Skeletal muscle tissue (tissue), 4 donors: ENCODE data around the gene MREG. TPM values are rescaled to one million over a fixed set of nuclear protein-coding genes. Genes with fewer than 3 reads are reported as not detected.
"Not testable (repeated sequence)": the region's sequence is repeated elsewhere in the genome, so short reads cannot be mapped to it uniquely, and the experiment has no call there.

Experiments
- H3K27ac ChIP-seq: one replicate; pipeline ENCODE4 v1.7.0; 2013; ENCODE audit warnings: mild to moderate bottlenecking, low read depth, low read length, inconsistent platforms
- H3K27me3 ChIP-seq, 3 donors: one replicate each; pipeline ENCODE4 v1.7.0; 2013; ENCODE audit warnings: low read length in 3 of 3; ENCODE audit not compliant: control insufficient read depth in 3 of 3, insufficient read depth in 3 of 3
- H3K36me3 ChIP-seq, 3 donors: one replicate each; pipeline ENCODE4 v1.7.0; 2013; ENCODE audit warnings: low read length in 3 of 3; ENCODE audit not compliant: control insufficient read depth in 3 of 3, insufficient read depth in 3 of 3
- H3K4me1 ChIP-seq, 3 donors: one replicate each; pipeline ENCODE4 v1.7.0; 2013; ENCODE audit warnings: low read length in 3 of 3, mild to moderate bottlenecking in 3 of 3; ENCODE audit not compliant: control insufficient read depth in 3 of 3, insufficient read depth in 3 of 3
- H3K4me3 ChIP-seq, 3 donors: one replicate each; pipeline ENCODE4 v1.7.0; 2013; ENCODE audit warnings: low read length in 3 of 3
- H3K9ac ChIP-seq, 3 donors: one replicate each; pipeline ENCODE4 v1.7.0; 2013; ENCODE audit warnings: low read length in 3 of 3, mild to moderate bottlenecking in 3 of 3, moderate library complexity in 2 of 3, low read depth in 1 of 3
- H3K9me3 ChIP-seq, 3 donors: one replicate each; pipeline ENCODE4 v1.7.0; 2013; ENCODE audit warnings: low read length in 3 of 3; ENCODE audit not compliant: control insufficient read depth in 3 of 3
- total RNA-seq: library from RNA; depleted of rRNA; stranded (reverse); fragments of >200 nt; gene quantifications from one replicate; pipeline ENCODE4 v1.2.3, GENCODE V29; 2014
- donor health status: Osteomylitis.

MREG gene
- total RNA-seq, 1 donor from 2014 or later, result 0.52 TPM

DNA sequence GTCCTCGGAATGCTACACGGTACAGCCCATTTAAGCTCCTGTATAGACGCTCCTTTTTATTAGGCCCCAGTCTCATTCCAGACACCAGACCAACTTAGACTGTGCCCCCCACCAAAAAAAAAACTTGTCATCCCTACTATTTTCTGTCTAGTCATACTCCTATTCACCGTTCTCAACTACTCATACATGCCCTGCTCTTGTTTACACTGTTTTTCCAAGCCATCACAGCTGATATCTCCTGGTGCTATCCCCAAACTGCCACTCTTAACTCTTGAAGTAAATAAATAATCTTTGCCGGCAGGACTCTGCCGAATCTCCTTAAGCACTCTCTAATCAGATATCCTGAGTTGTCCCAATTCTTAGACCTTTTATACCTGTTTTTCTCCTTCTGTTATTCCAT is 86.4 kb downstream of the MREG start:
- not testable (repeated sequence) for H3K36me3 ChIP-seq, H3K9ac ChIP-seq, H3K9me3 ChIP-seq, H3K27ac ChIP-seq, H3K4me1 ChIP-seq, H3K4me3 ChIP-seq, H3K27me3 ChIP-seq

DNA sequence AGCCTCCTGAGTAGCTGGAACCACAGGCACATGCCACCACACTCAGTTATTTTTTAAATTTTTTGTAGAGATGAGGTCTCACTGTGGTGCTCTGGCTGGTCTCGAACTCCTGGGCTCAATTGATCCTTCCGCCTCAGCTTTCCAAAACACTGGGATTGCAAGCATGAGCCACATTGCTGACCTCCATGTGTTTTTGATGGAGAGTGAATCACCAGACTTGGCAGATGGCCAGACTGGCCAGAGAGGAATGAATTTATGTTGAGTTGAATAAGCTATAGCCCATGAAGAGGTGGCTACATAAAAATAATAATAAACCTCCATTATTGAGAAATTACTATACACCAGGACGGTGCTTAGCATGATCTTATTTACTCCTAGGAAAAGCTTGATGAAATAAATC is 91.5 kb downstream of the MREG start:
- no peaks in the 10 kb centered on the region for H3K9me3 ChIP-seq
- H3K27me3 ChIP-seq, result no peaks in the 10 kb centered on the region
- H3K9ac ChIP-seq, result no peak overlapping the region
- H3K4me3 ChIP-seq, result no peak overlapping the region
- no peak overlapping the region for H3K27ac ChIP-seq
- no peaks in the 10 kb centered on the region for H3K36me3 ChIP-seq
- peaks cover 0 to 2% (median 0%) of the 10 kb centered on the region in 3 donors for H3K4me1 ChIP-seq

DNA sequence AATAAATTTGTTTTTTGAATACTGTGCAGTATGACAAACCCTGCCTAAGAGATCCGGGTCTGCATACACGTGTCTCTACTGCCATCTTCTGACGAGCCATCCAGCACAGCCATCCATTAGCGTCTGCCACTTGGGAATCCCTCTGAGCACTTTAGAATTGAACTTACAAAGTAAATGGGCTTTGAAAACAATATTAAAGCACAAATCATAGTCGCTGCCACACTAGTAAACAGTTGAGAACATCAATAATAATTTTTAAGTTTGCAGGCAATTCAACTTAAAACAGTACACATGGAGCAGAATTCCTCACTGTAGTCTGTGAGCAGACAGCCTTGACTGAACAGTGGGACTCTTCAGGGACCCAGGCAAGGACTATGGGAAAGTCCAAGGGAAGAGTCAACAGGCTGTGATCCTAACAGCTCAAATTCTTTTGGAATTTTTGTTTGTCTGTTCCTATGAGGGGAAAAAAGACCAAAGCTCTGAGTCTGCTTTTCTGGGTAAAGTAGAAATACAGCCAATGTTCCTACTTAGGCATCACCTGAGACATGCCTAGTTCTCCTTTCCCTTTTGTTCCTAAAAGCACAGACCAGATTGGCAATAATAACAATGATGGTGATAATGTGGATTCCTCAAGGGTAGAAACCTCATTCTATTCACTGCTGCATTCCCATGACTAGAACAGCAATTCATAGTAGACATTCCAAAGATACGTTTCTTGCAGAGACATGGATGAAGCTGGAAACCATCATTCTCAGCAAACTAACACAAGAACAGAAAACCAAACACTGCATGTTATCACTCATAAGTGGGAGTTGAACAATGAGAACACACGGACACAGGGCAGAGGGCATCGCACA is 92.9 kb downstream of the MREG start:
- Histone ChIP-seq H3K9me3 (no peaks in the 10 kb centered on the region), H3K36me3 (no peaks in the 10 kb centered on the region), H3K4me3 (no peak overlapping the region), H3K27ac (no peak overlapping the region), H3K27me3 (no peaks in the 10 kb centered on the region), H3K9ac (no peak overlapping the region), H3K4me1 (peaks cover 0 to 2% (median 0%) of the 10 kb centered on the region in 3 donors)

DNA sequence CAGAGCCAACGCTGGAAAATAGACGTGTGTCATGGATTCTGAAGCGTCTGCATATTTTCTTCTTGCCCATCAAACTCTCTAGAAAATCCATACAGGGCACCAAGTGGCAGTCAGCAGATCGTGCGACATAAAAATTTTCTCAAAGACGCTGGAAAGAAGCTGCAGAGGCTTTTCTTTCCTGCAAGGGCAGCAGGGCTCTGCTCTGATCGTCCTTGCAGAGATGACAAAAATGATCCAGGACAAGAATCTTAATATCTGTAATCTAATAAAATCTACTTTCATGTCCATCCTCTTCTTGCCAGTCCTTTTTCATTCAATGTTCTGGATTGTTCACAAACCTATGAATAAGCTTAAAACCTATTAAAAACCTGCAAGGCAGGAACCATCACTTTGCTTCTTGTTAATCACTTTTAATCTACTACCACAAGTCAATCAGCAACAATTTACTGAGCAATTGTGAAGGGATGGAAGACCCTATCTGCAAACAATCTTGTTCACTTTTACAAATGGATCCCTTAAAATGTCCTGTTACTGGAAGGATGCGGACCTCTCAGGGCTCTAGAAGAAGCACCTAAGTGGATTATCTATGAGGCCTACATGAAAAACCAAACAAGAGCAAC is 93.6 kb downstream of the MREG start:
- Histone ChIP-seq H3K9me3 (no peaks in the 10 kb centered on the region), H3K27ac (no peak overlapping the region), H3K27me3 (no peaks in the 10 kb centered on the region), H3K4me1 (peaks cover 0 to 2% (median 0%) of the 10 kb centered on the region in 3 donors), H3K9ac (no peak overlapping the region), H3K36me3 (no peaks in the 10 kb centered on the region), H3K4me3 (no peak overlapping the region)

DNA sequence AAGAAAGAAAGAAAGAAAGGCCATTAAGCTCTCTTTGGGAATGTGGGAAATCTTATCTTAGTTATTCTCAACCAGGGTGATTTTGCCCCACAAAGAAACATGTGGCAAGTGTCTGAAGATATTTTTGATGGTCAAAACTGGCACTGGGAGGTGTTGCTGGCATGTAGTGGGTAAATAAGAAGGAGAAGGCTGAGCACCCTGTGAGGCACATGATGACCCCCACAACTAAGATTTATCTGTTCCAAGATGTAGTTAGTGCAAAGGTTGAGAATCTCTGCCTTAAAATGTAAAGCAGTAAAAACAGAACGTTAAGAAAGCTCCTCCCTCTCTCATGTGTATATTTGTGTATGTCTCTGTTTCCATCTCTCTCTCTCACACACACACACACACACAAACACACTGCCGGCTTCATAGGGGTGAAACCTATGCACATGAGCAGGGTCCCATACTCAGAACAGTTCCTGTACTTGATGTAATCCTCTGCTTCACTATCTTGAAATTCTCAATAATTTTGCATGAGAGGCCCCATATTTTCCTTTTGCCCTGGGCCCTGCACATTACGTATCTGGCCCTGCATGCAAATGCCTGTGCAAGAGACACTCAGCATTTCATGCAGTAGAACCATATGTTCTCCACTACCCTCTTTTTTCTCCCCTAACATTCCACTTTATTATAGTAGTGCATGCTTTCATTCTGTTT is 94.3 kb downstream of the MREG start:
- no peak overlapping the region for H3K9ac ChIP-seq
- H3K4me3 ChIP-seq, result no peak overlapping the region

DNA sequence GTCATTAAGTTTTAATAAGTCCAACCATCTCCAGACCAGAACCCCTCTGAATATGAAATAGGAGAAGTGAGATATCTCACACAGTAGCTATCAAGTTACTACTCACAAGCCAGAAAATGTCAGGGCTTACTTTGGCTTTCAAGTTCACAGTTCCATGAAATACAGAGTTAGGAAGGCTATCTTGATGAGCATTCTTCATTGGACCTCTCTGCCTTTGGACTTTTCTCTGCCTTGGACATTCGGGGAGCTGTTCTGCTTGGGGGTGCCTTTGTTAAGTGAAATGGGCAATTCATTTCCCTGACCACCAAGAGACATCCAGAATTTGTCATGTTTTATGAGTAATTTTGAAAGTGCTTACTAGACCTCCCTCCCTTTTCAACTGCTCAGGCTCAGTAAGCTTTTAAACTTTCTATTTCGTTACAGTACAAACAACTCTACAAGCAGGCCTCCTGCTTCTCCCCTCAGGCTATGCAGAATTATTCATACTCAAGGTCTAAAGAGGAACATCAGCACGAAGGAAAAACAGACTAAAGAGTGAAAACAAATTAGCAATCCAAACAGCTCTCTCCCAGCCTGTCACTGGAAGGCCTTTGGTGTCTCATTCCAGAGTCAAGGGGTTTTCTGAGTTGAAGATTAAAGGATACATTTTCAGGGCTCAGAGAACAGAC is 95.3 kb downstream of the MREG start:
- no peak overlapping the region for H3K9ac ChIP-seq
- peaks cover 0 to 2% (median 0%) of the 10 kb centered on the region in 3 donors for H3K4me1 ChIP-seq
- H3K27me3 ChIP-seq, result no peaks in the 10 kb centered on the region
- no peaks in the 10 kb centered on the region for H3K36me3 ChIP-seq
- H3K4me3 ChIP-seq, result no peak overlapping the region
- H3K9me3 ChIP-seq, result no peaks in the 10 kb centered on the region
- no peak overlapping the region for H3K27ac ChIP-seq

More for the DNA sequence above, 94.3 kb downstream of the MREG start:
- H3K27me3 ChIP-seq, result no peaks in the 10 kb centered on the region
- no peaks in the 10 kb centered on the region for H3K9me3 ChIP-seq
- peaks cover 0 to 2% (median 0%) of the 10 kb centered on the region in 3 donors for H3K4me1 ChIP-seq
- no peaks in the 10 kb centered on the region for H3K36me3 ChIP-seq
- no peak overlapping the region for H3K27ac ChIP-seq

DNA sequence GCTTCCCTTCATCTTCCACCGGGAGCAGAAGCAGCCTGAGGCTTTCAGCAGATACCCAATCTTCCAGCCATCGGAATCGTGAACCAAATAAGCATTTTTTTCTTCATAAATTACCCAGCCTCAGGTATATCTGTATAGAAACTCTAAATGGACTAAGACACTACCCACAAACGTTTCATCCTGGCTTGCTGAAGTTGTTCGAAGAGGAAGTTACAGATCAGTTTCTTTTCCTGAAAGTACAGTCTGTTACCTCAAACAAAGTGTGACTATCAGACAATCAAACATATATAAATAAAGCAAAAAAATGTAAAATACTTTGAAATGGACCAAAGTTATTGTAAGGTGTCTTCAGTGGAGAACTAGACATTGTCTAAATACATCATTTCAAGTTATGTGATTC is 97.9 kb downstream of the MREG start:
- peaks cover 0 to 2% (median 0%) of the 10 kb centered on the region in 3 donors for H3K4me1 ChIP-seq
- H3K27ac ChIP-seq, result no peak overlapping the region
- no peaks in the 10 kb centered on the region for H3K27me3 ChIP-seq
- no peaks in the 10 kb centered on the region for H3K36me3 ChIP-seq
- no peak overlapping the region for H3K4me3 ChIP-seq
- H3K9ac ChIP-seq, result no peak overlapping the region
- no peaks in the 10 kb centered on the region for H3K9me3 ChIP-seq

DNA sequence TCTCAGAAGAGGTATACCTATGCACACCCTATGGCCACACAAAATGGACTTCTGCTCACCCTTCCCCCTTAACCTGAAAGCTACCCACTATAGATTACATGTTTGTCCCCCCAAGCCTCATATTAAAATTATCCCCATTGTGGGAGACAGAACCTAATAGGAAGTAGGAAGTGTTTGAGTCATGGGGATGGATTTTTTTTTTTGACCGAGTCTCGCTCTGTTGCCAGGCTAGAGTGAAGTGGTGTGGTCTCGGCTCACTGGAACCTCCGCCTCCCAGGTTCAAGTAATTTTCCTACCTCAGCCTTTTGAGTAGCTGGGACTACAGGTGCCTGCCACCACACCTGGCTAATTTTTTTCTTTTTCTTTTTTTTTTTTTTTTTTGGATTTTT is 98.6 kb downstream of the MREG start:
- Histone ChIP-seq H3K27me3 (no peaks in the 10 kb centered on the region), H3K36me3 (no peaks in the 10 kb centered on the region), H3K4me1 (no peaks in the 10 kb centered on the region), H3K9me3 (no peaks in the 10 kb centered on the region), H3K9ac (no peak overlapping the region), H3K4me3 (no peak overlapping the region), H3K27ac (no peak overlapping the region)

DNA sequence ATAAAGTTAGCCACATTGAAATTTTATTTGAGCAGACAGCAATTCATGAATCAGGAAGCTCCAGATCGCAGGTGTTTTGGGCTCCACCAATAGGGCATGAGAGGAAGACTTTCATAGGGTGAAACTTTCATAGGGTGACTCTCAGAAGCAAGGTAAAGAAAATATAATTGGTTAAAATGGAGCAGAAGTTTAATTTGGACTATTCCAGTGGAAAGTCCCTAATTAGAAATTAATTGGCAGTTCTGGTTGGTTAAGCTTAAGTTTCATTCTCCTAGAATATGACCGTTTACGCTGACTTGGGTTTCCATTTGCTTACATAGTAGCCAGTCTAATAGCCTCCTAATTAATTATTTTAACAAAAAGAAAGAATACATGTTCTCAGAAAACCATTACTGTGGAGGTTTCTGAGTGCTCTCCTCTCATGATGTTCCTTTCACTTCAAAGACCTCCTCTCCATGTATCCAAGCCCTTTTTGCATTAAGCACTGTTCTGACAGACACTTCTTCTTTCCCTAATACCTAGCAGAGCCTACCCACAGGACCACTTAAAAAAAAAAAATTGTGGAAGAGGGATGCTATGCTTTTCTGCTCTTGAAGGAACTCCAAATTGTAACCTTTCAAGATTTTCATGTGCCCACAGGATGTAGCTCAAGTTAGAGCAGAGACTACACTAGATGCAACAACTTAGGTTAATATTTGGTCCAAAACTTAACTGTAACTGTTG is 99.1 kb downstream of the MREG start:
- no peaks in the 10 kb centered on the region for H3K27me3 ChIP-seq
- no peaks in the 10 kb centered on the region for H3K4me1 ChIP-seq
- H3K36me3 ChIP-seq, result no peaks in the 10 kb centered on the region
- H3K27ac ChIP-seq, result no peak overlapping the region
- no peaks in the 10 kb centered on the region for H3K9me3 ChIP-seq
- no peak overlapping the region for H3K9ac ChIP-seq
- H3K4me3 ChIP-seq, result no peak overlapping the region
